IMR-90 (cell line): Measurements from ENCODE around the gene ATP2C2. TPM values are rescaled to one million over a fixed set of nuclear protein-coding genes. Genes with fewer than 3 reads are reported as not detected.

Experiments used
- ATAC-seq: fragments of 200-7000 bp; cut with Tn5 transposase; 2 replicates; pipeline ENCODE4 v1.9.1; 2020; ENCODE audit warnings: low read depth, mild to moderate bottlenecking, moderate library complexity
- BruUV-seq: library from RNA; stranded (reverse); fragments of 400-500 nt; replicated peaks from 2 replicates; lab custom pipeline; 2021; lab: Mats Ljungman, UMichigan
- CTCF ChIA-PET: fragments of 300-600 bp; formaldehyde crosslinking; extraction: SDS; loops from one replicate; lab custom pipeline; 2021; ENCODE audit warnings: antibody characterized with exemption; lab: Yijun Ruan, JAX
- POLR2A ChIA-PET: fragments of 300-600 bp; sonication (Branson Sonifier 250); formaldehyde crosslinking; loops from one replicate; lab custom pipeline; 2022; ENCODE audit warnings: antibody characterized with exemption; ENCODE audit not compliant: unreplicated experiment; lab: Charles Lee
- DNase-seq: peaks from one replicate; pipeline ENCODE4 v3.0.0; 2013
- H2AFZ ChIP-seq: replicated peaks from 2 replicates; pipeline ENCODE3; 2013; ENCODE audit warnings: low read length, mild to moderate bottlenecking; ENCODE audit not compliant: poor library complexity
- H2AK5ac ChIP-seq: 2 replicates; pipeline ENCODE4 v1.6.1; 2013; ENCODE audit warnings: low read depth, low read length, inconsistent platforms
- H2AK9ac ChIP-seq: replicated peaks from 2 replicates; pipeline ENCODE3; 2013; ENCODE audit warnings: mild to moderate bottlenecking, low read depth, low read length, moderate library complexity; ENCODE audit not compliant: poor library complexity
- H2BK120ac ChIP-seq: 2 replicates; pipeline ENCODE4 v1.6.1; 2013; ENCODE audit warnings: low read depth, low read length, inconsistent platforms
- H2BK15ac ChIP-seq: 3 replicates; pipeline ENCODE4 v1.6.1; 2013; ENCODE audit warnings: low read depth, low read length, inconsistent platforms
- H2BK20ac ChIP-seq: 2 replicates; pipeline ENCODE4 v1.6.1; 2013; ENCODE audit warnings: low read depth, mild to moderate bottlenecking, inconsistent platforms, low read length, moderate library complexity
- H2BK5ac ChIP-seq: 2 replicates; pipeline ENCODE4 v1.6.1; 2013; ENCODE audit warnings: mild to moderate bottlenecking, low read depth, low read length, inconsistent platforms; ENCODE audit not compliant: poor library complexity, severe bottlenecking
- H3K14ac ChIP-seq: replicated peaks from 2 replicates; pipeline ENCODE4 v1.6.1; 2013; ENCODE audit warnings: low read depth, low read length, inconsistent platforms
- H3K18ac ChIP-seq: 2 replicates; pipeline ENCODE4 v1.6.1; 2013; ENCODE audit warnings: low read depth, low read length, control low read depth
- H3K23ac ChIP-seq: 2 replicates; pipeline ENCODE4 v1.6.1; 2013; ENCODE audit warnings: low read depth, low read length, inconsistent platforms
- H3K27ac ChIP-seq: 2 replicates; pipeline ENCODE4 v1.5.1; 2013; ENCODE audit warnings: mild to moderate bottlenecking, control low read depth, low read length; ENCODE audit not compliant: insufficient read depth
- H3K27me3 ChIP-seq: 2 replicates; pipeline ENCODE4 v1.6.1; 2013; ENCODE audit warnings: low read length; ENCODE audit not compliant: control insufficient read depth, insufficient read depth
- H3K36me3 ChIP-seq: 2 replicates; pipeline ENCODE4 v1.6.1; 2013; ENCODE audit warnings: low read length, mixed read lengths; ENCODE audit not compliant: control insufficient read depth, insufficient read depth
- H3K4ac ChIP-seq: 2 replicates; pipeline ENCODE4 v1.6.1; 2013; ENCODE audit warnings: low read depth, low read length, inconsistent platforms
- H3K4me1 ChIP-seq: 2 replicates; pipeline ENCODE4 v1.6.1; 2013; ENCODE audit warnings: low read length, mixed read lengths; ENCODE audit not compliant: control insufficient read depth, insufficient read depth
- H3K4me2 ChIP-seq: 2 replicates; pipeline ENCODE4 v1.6.1; 2013; ENCODE audit warnings: low read depth, mild to moderate bottlenecking, control low read depth, low read length, moderate library complexity
- H3K4me3 ChIP-seq: 2 replicates; pipeline ENCODE4 v1.5.1; 2013; ENCODE audit warnings: low read depth, mild to moderate bottlenecking, control low read depth, low read length, moderate library complexity; ENCODE audit not compliant: insufficient read depth
- H3K56ac ChIP-seq: 2 replicates; pipeline ENCODE4 v1.6.1; 2013; ENCODE audit warnings: low read length, inconsistent platforms; ENCODE audit not compliant: insufficient read depth; ENCODE audit errors: extremely low read depth
- H3K79me1 ChIP-seq, 2 experiments: 2 replicates each; pipeline ENCODE4 v1.6.1; 2013; ENCODE audit warnings: low read length in 2 of 2, inconsistent platforms in 1 of 2, low read depth in 1 of 2
- H3K9ac ChIP-seq: 2 replicates; pipeline ENCODE4 v1.6.1; 2013; ENCODE audit warnings: low read depth, low read length, control low read depth
- H3K9me1 ChIP-seq: 2 replicates; pipeline ENCODE4 v1.6.1; 2013; ENCODE audit warnings: low read length, inconsistent platforms; ENCODE audit not compliant: insufficient read depth
- H3K9me3 ChIP-seq: 2 replicates; pipeline ENCODE4 v1.6.1; 2013; ENCODE audit warnings: low read length; ENCODE audit not compliant: control insufficient read depth, insufficient read depth
- H4K20me1 ChIP-seq: 2 replicates; pipeline ENCODE4 v1.6.1; 2013; ENCODE audit warnings: low read length, inconsistent platforms; ENCODE audit not compliant: insufficient read depth
- H4K5ac ChIP-seq: 2 replicates; pipeline ENCODE4 v1.6.1; 2013; ENCODE audit warnings: mild to moderate bottlenecking, low read depth, low read length, control low read depth
- H4K8ac ChIP-seq, 2 experiments: 2 replicates each; pipeline ENCODE4 v1.6.1; 2013; ENCODE audit warnings: low read depth in 2 of 2, low read length in 2 of 2, control low read depth in 1 of 2, inconsistent platforms in 1 of 2
- H4K91ac ChIP-seq: 2 replicates; pipeline ENCODE4 v1.6.1; 2013; ENCODE audit warnings: low read depth, low read length, inconsistent platforms; ENCODE audit not compliant: insufficient read depth
- BHLHE40 ChIP-seq: fragments of 150-350 bp; IDR thresholded peaks from 2 replicates; pipeline ENCODE4 v1.6.1; 2016; ENCODE audit warnings: mild to moderate bottlenecking, low read depth, low read length
- CEBPB ChIP-seq: IDR thresholded peaks from 2 replicates; pipeline ENCODE4 v1.6.1; 2012; ENCODE audit warnings: low read depth, low read length, improper control_type of control experiment
- CHD1 ChIP-seq: IDR thresholded peaks from 2 replicates; pipeline ENCODE4 v1.6.1; 2012; ENCODE audit warnings: low read depth, low read length, improper control_type of control experiment
- ELK1 ChIP-seq: fragments of 150-350 bp; IDR thresholded peaks from 2 replicates; pipeline ENCODE4 v1.6.1; 2016; ENCODE audit warnings: low read depth, mild to moderate bottlenecking, low read length, moderate library complexity, borderline replicate concordance
- MAFK ChIP-seq: IDR thresholded peaks from 2 replicates; pipeline ENCODE4 v1.6.1; 2012; ENCODE audit warnings: low read depth, low read length, improper control_type of control experiment
- NFE2L2 ChIP-seq: fragments of 150-350 bp; IDR thresholded peaks from 2 replicates; pipeline ENCODE4 v1.6.1; 2016; ENCODE audit warnings: low read depth, mild to moderate bottlenecking, low read length
- RCOR1 ChIP-seq: IDR thresholded peaks from 2 replicates; pipeline ENCODE4 v1.6.1; 2012; ENCODE audit warnings: mild to moderate bottlenecking, low read length, improper control_type of control experiment; ENCODE audit not compliant: insufficient replicate concordance
- WGBS, 2 experiments: methylation state at CpG; one replicate each; pipeline versions ENCODE4 v1.1.5 to v1.1.7; 2013; ENCODE audit warnings: missing lambda C conversion rate in 2 of 2; ENCODE audit not compliant: insufficient read length in 1 of 2; ENCODE audit errors: extremely low coverage in 2 of 2; 5-methylcytosine and 5-hydroxymethylcytosine counted together
- dilution Hi-C: fragments of 300-500 bp; cut with HindIII; formaldehyde crosslinking; loops from one replicate; pipeline ENCODE4 v1.14.3; 2018; ENCODE audit warnings: low sequenced_read_pairs; ENCODE audit not compliant: unreplicated experiment
- in situ Hi-C: fragments of 300-500 bp; cut with MboI; formaldehyde crosslinking; loops from 3 replicates; pipeline ENCODE4 v1.14.3; 2019; ENCODE audit warnings: low sequenced_read_pairs, inconsistent platforms, mixed read lengths
- intact Hi-C: fragments of 100-400 bp; cut with micrococcal nuclease; formaldehyde crosslinking; loops from 2 replicates; pipeline ENCODE4 v1.10.0; 2022
- polyA plus RNA-seq, 3 experiments: library from polyadenylated mRNA; depleted of rRNA; stranded (reverse); fragments of >200 nt; gene quantifications; 2 replicates each; pipeline ENCODE4 v1.2.3, GENCODE V29; 2012; ENCODE audit warnings: low replicate concordance in 1 of 3
- total RNA-seq: library from RNA; depleted of rRNA; stranded (reverse); fragments of >200 nt; gene quantifications from 2 replicates; pipeline ENCODE4 v1.2.3, GENCODE V29; 2012

Gene ATP2C2
- total and polyA plus RNA-seq, 2 of the 4 experiments (the other 2 are of a cell fraction) = not detected

DNA sequence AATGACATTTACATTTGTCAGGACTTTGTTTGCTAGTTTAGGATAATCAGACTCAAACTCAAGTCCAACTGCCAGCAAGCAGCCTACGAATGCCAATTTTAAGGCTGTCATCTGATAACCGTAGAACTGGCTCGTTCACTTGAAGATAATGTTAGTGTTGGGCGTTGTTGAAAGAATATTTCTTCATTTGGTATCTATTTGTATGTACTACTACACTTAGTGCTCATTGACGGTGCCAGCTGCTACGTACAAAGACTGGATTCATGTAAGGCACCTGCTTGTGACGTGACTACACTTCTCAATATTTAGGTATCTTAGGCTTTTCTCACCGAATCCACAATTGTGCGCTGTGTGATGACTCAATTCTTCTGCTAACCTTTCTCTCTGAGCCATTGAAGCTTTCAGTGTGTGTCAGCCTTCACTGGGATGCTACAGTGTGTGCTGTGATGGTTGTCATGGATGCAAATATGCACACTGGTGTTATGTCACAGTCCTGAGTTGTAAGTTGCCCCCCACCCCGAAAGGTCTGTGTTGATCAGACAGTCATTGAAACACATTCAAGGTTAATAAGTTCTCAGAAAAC, 5.7 kb downstream of the ATP2C2 start:
- no peak overlapping the region for H3K14ac ChIP-seq
- WGBS, 2 experiments = 20% methylated on average over 2 of the region's 10 CpGs; no CpG with 5 or more reads in 1 of the 2 experiments
- H4K91ac ChIP-seq = no peak overlapping the region
- H3K9me1 ChIP-seq = no peaks in the 10 kb centered on the region
- intact Hi-C loops (no loop called here), dilution Hi-C loops (no loop called here), in situ Hi-C loops (no loop called here)
- no peaks in the 10 kb centered on the region for H3K9me3 ChIP-seq
- ChIA-PET CTCF (no interaction called here), POLR2A (no interaction called here)
- H3K4me2 ChIP-seq = no peak overlapping the region
- H2BK15ac ChIP-seq = no peak overlapping the region
- H3K36me3 ChIP-seq = no peaks in the 10 kb centered on the region
- H3K23ac ChIP-seq = no peak overlapping the region
- no peak overlapping the region for H4K8ac ChIP-seq
- H3K9ac ChIP-seq = no peak overlapping the region
- no peak overlapping the region for H2AK9ac ChIP-seq
- no TSS peak for BruUV-seq
- no peak overlapping the region for H2AK5ac ChIP-seq
- H3K4me3 ChIP-seq = no peak overlapping the region
- ATAC-seq = no peak
- H3K27me3 ChIP-seq = peaks cover 80% of the 10 kb centered on the region
- H3K18ac ChIP-seq = no peak overlapping the region
- H2BK120ac ChIP-seq = no peak overlapping the region
- H3K27ac ChIP-seq = no peak overlapping the region
- H2AFZ ChIP-seq = no peak overlapping the region
- H3K4ac ChIP-seq = no peak overlapping the region
- H3K4me1 ChIP-seq = no peaks in the 10 kb centered on the region
- H3K56ac ChIP-seq = no peak overlapping the region
- H3K79me1 ChIP-seq = no peaks in the 10 kb centered on the region
- DNase-seq = no peak
- H2BK5ac ChIP-seq = no peak overlapping the region
- no peak overlapping the region for H4K5ac ChIP-seq
- TF ChIP-seq CEBPB = no peak
- TF ChIP-seq RCOR1 = no peak
- no peak for TF ChIP-seq ELK1
- TF ChIP-seq BHLHE40 = no peak
- no peak for TF ChIP-seq CHD1
- no peak for TF ChIP-seq MAFK
- TF ChIP-seq NFE2L2 = no peak
- H2BK20ac ChIP-seq = no peak overlapping the region
- no peaks in the 10 kb centered on the region for H4K20me1 ChIP-seq
